Astrocyte of the spinal cord (primary cell): Measurements from ENCODE around the gene NRK.
"Not testable (repeated sequence)": the region's sequence is repeated elsewhere in the genome, so short reads cannot be mapped to it uniquely, and the experiment has no call there.

Experiments used
- DNase-seq: peaks from one replicate; pipeline ENCODE4 v3.0.0; 2011; ENCODE audit warnings: low read depth, low spot score
- H3K4me3 ChIP-seq: 2 replicates; pipeline ENCODE4 v1.5.1; 2011; ENCODE audit warnings: low read depth, mild to moderate bottlenecking, low read length, moderate library complexity
- CTCF ChIP-seq: IDR thresholded peaks from 2 replicates; pipeline ENCODE4 v1.5.1; 2012; ENCODE audit warnings: low read depth, mild to moderate bottlenecking, low read length, inconsistent platforms
- in situ Hi-C: cut with HindIII; loops from 2 replicates; pipeline ENCODE4 v1.10.0; 2017; ENCODE audit warnings: low sequenced_read_pairs

The NRK gene

GRCh38 chrX:105816517-105816916 lies 5.8 kb upstream of the NRK start:
- no peak for DNase-seq
- no peak overlapping the region for H3K4me3 ChIP-seq
- in situ Hi-C loops: no loop called here
- no peak for TF ChIP-seq CTCF

GRCh38 chrX:105820247-105820646 lies 2.1 kb upstream of the NRK start:
- no peak overlapping the region for H3K4me3 ChIP-seq
- TF ChIP-seq CTCF: no peak
- DNase-seq: no peak
- in situ Hi-C loops: no loop called here

GRCh38 chrX:105821471-105822121 lies 743 bp upstream of the NRK start:
- TF ChIP-seq CTCF: no peak
- in situ Hi-C loops: no loop called here
- DNase-seq: peak; percentile 41
- peak overlapping the region; percentile 56 for H3K4me3 ChIP-seq

GRCh38 chrX:105823092-105823455 lies 735 bp downstream of the NRK start:
- DNase-seq: no peak
- peak overlapping the region; percentile 56 for H3K4me3 ChIP-seq
- in situ Hi-C loops: no loop called here
- TF ChIP-seq CTCF: no peak

- no peak for TF ChIP-seq CTCF
- in situ Hi-C loops: no loop called here
- no peak overlapping the region for H3K4me3 ChIP-seq
- DNase-seq: no peak
Measured at GRCh38 chrX:105829011-105829410, 6.7 kb downstream of the NRK start.

GRCh38 chrX:105837232-105837631 lies 14.9 kb downstream of the NRK start:
- TF ChIP-seq CTCF: no peak
- peak; percentile 92 for DNase-seq
- H3K4me3 ChIP-seq: no peak overlapping the region
- in situ Hi-C loops: no loop called here

GRCh38 chrX:105845631-105846030 lies 23.3 kb downstream of the NRK start:
- no peak overlapping the region for H3K4me3 ChIP-seq
- DNase-seq: no peak
- in situ Hi-C loops: no loop called here
- no peak for TF ChIP-seq CTCF

- H3K4me3 ChIP-seq, in situ Hi-C loops, DNase-seq: not testable (repeated sequence)
Measured at GRCh38 chrX:105850100-105850499, 27.8 kb downstream of the NRK start.
